ENCODE measurements around the gene PPP1R18. TPM values are rescaled to one million over a fixed set of nuclear protein-coding genes. Genes with fewer than 3 reads are reported as not detected.

Gene PPP1R18
- total and polyA plus RNA-seq, 9 of the 15 experiments (the other 6 are each of a cell fraction or from before 2014, with no cell fraction given): 12.0 to 99.2 (median 42.6) TPM

DNA sequence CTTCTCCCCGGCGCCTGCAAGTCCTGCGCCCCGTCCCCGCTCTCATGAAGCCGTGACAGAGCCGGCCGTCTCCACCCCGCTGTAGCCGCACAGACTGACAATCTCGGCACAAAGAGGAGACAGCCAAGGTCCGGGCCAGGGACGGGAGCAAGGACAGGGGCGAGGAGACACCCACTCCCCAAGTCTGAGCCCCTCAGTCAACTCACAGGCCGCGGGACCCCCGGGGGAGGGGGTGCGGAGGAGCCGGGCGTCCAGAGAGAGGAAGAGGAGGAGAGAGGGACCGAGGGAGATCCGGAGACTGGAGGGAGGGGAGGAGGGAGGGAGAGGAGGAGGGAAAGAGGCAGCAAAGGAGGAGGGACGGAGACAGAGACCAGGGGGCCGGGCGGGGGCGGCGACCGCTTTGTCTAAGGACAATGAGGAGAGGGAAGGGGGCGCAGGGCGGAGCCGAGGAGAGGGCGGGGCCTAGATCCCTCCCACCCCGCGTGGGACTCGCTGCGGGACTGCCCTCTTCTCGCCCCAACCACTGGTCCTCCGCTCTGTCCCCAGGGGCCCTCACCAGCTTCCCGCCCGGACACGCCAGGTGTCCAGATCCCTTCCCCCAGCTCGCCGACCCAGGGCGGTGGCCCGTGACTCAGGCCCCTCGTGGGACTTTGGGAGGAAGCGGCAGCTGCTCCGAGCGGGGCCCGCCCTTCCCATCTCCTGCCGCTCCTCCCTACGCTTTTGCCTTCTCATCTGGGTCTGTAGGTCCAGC lies 638 bp upstream of the PPP1R18 start (continued):
- TF ChIP-seq, protein P1, sequence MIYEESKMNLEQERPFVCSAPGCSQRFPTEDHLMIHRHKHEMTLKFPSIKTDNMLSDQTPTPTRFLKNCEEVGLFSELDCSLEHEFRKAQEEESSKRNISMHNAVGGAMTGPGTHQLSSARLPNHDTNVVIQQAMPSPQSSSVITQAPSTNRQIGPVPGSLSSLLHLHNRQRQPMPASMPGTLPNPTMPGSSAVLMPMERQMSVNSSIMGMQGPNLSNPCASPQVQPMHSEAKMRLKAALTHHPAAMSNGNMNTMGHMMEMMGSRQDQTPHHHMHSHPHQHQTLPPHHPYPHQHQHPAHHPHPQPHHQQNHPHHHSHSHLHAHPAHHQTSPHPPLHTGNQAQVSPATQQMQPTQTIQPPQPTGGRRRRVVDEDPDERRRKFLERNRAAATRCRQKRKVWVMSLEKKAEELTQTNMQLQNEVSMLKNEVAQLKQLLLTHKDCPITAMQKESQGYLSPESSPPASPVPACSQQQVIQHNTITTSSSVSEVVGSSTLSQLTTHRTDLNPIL (CRISPR knock-in tag; IDR thresholded peaks at IDR 0.05): peak; percentile 64; the same call in 1 of the 2 replicates
- TF ChIP-seq, protein P2, sequence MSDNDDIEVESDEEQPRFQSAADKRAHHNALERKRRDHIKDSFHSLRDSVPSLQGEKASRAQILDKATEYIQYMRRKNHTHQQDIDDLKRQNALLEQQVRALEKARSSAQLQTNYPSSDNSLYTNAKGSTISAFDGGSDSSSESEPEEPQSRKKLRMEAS (CRISPR knock-in tag; IDR thresholded peaks at IDR 0.05): peak; percentile 94
- TF ChIP-seq, protein P3, sequence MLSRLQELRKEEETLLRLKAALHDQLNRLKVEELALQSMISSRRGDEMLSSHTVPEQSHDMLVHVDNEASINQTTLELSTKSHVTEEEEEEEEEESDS (CRISPR knock-in tag; IDR thresholded peaks at IDR 0.05): no peak
- peak; percentile 72; the same call in 1 of the 2 replicates for TF ChIP-seq GTF2E2 (tag; IDR thresholded peaks at IDR 0.05)
- peak; percentile 65 for TF ChIP-seq RBM39 (optimal IDR thresholded peaks at IDR 0.05; ENCODE audit: low read depth, low read length)
- TF ChIP-seq SP1 (CRISPR knock-in tag; IDR thresholded peaks at IDR 0.05): peak; percentile 80
- no peak for TF ChIP-seq HDAC3 (IDR thresholded peaks at IDR 0.05; ENCODE audit: borderline replicate concordance, partially characterized antibody)
- TF ChIP-seq, protein P4, sequence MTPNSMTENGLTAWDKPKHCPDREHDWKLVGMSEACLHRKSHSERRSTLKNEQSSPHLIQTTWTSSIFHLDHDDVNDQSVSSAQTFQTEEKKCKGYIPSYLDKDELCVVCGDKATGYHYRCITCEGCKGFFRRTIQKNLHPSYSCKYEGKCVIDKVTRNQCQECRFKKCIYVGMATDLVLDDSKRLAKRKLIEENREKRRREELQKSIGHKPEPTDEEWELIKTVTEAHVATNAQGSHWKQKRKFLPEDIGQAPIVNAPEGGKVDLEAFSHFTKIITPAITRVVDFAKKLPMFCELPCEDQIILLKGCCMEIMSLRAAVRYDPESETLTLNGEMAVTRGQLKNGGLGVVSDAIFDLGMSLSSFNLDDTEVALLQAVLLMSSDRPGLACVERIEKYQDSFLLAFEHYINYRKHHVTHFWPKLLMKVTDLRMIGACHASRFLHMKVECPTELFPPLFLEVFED (CRISPR knock-in tag; conservative IDR thresholded peaks at IDR 0.05): peak; percentile 32
- 0 out of 2 replicates have a peak, but pooled peaks have one; percentile 8 for TF ChIP-seq ZNF766 (CRISPR knock-in tag; conservative IDR thresholded peaks at IDR 0.05)
- peak; percentile 95 for TF ChIP-seq MTA3 (IDR thresholded peaks at IDR 0.05; ENCODE audit: borderline replicate concordance)
- no peak for TF ChIP-seq ZNF146 (CRISPR knock-in tag; IDR thresholded peaks at IDR 0.05; ENCODE audit: unreplicated experiment)
- TF ChIP-seq, protein P5, sequence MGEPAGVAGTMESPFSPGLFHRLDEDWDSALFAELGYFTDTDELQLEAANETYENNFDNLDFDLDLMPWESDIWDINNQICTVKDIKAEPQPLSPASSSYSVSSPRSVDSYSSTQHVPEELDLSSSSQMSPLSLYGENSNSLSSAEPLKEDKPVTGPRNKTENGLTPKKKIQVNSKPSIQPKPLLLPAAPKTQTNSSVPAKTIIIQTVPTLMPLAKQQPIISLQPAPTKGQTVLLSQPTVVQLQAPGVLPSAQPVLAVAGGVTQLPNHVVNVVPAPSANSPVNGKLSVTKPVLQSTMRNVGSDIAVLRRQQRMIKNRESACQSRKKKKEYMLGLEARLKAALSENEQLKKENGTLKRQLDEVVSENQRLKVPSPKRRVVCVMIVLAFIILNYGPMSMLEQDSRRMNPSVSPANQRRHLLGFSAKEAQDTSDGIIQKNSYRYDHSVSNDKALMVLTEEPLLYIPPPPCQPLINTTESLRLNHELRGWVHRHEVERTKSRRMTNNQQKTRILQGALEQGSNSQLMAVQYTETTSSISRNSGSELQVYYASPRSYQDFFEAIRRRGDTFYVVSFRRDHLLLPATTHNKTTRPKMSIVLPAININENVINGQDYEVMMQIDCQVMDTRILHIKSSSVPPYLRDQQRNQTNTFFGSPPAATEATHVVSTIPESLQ (CRISPR knock-in tag; IDR thresholded peaks at IDR 0.05): no peak
- TF ChIP-seq, protein P6, sequence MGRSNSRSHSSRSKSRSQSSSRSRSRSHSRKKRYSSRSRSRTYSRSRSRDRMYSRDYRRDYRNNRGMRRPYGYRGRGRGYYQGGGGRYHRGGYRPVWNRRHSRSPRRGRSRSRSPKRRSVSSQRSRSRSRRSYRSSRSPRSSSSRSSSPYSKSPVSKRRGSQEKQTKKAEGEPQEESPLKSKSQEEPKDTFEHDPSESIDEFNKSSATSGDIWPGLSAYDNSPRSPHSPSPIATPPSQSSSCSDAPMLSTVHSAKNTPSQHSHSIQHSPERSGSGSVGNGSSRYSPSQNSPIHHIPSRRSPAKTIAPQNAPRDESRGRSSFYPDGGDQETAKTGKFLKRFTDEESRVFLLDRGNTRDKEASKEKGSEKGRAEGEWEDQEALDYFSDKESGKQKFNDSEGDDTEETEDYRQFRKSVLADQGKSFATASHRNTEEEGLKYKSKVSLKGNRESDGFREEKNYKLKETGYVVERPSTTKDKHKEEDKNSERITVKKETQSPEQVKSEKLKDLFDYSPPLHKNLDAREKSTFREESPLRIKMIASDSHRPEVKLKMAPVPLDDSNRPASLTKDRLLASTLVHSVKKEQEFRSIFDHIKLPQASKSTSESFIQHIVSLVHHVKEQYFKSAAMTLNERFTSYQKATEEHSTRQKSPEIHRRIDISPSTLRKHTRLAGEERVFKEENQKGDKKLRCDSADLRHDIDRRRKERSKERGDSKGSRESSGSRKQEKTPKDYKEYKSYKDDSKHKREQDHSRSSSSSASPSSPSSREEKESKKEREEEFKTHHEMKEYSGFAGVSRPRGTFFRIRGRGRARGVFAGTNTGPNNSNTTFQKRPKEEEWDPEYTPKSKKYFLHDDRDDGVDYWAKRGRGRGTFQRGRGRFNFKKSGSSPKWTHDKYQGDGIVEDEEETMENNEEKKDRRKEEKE (IDR thresholded peaks at IDR 0.05; ENCODE audit: borderline replicate concordance in 1 of 2, control insufficient read depth in 1 of 2, low read depth in 2 of 2, low read length in 1 of 2): 0 out of 4 replicates have a peak, but pooled peaks of 1 of the 2 experiments have one; percentile 31
- TF ChIP-seq SMAD4 (CRISPR knock-in tag; conservative IDR thresholded peaks at IDR 0.05): peak; percentile 83; the same call in 1 of the 2 replicates
- TF ChIP-seq GATAD2A (IDR thresholded peaks at IDR 0.05): peak; percentile 91
- no peak for TF ChIP-seq DNMT1 (IDR thresholded peaks at IDR 0.05)
- TF ChIP-seq MTF1 (CRISPR knock-in tag; IDR thresholded peaks at IDR 0.05; ENCODE audit: borderline replicate concordance): no peak
- TF ChIP-seq RBM22 (IDR thresholded peaks at IDR 0.05; ENCODE audit: low read depth, low read length, poor library complexity, severe bottlenecking): peak; percentile 63
- 0 out of 2 replicates have a peak, but pooled peaks have one; percentile 6 for TF ChIP-seq ZC3H8 (IDR thresholded peaks at IDR 0.05)
